ENCODE results near the gene NEDD8.
"Not testable (repeated sequence)": the region's sequence is repeated elsewhere in the genome, so short reads cannot be mapped to it uniquely, and the experiment has no call there.

DNA sequence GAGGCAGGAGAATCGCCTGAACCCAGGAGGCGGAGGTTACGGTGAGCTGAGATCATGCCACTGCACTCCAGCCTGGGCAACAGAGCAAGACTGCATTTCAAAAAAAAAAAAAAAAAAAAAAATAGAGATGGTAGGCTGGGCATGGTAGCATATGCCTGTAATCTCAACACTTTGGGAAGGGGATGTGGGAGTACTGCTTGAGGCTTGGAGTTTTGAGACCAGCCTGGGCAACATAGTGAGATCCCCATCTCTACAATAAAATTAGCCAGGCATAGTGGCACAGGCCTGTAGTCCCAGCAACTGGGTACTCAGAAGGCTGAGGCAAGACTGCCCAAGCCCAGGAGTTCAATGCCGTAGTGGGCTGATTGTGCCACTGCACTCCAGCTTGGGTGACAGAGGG is 9.2 kb downstream of the NEDD8 start:
- not testable (repeated sequence) for TF ChIP-seq POLR2A, EP300 (IDR thresholded peaks at IDR 0.05)
- TF ChIP-seq, protein P1, sequence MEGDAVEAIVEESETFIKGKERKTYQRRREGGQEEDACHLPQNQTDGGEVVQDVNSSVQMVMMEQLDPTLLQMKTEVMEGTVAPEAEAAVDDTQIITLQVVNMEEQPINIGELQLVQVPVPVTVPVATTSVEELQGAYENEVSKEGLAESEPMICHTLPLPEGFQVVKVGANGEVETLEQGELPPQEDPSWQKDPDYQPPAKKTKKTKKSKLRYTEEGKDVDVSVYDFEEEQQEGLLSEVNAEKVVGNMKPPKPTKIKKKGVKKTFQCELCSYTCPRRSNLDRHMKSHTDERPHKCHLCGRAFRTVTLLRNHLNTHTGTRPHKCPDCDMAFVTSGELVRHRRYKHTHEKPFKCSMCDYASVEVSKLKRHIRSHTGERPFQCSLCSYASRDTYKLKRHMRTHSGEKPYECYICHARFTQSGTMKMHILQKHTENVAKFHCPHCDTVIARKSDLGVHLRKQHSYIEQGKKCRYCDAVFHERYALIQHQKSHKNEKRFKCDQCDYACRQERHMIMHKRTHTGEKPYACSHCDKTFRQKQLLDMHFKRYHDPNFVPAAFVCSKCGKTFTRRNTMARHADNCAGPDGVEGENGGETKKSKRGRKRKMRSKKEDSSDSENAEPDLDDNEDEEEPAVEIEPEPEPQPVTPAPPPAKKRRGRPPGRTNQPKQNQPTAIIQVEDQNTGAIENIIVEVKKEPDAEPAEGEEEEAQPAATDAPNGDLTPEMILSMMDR (IDR thresholded peaks at IDR 0.05): not testable (repeated sequence)
